ENCODE measurements around the gene NUDT15.

GRCh38 chr13:48074006-48074405 is 36.5 kb downstream of the NUDT15 start:
- TF ChIP-seq CTCF (tag by site-specific recombination; IDR thresholded peaks at IDR 0.05) (no peak), WT1 (tag by site-specific recombination; IDR thresholded peaks at IDR 0.05) (no peak), ZNF24 (tag by site-specific recombination; IDR thresholded peaks at IDR 0.05) (no peak), REST (tag by site-specific recombination; IDR thresholded peaks at IDR 0.05) (no peak), ZNF837 (tag by site-specific recombination; IDR thresholded peaks at IDR 0.05) (no peak), ZNF169 (tag by site-specific recombination; IDR thresholded peaks at IDR 0.05) (no peak), TSHZ1 (tag by site-specific recombination; IDR thresholded peaks at IDR 0.05; ENCODE audit: borderline replicate concordance) (no peak), TCF7L2 (IDR thresholded peaks at IDR 0.05; ENCODE audit: borderline replicate concordance, low read depth, low read length) (no peak)
